ENCODE data around the gene C9orf72.

GRCh38 chr9:27571011-27571410 is 2.3 kb downstream of the C9orf72 start:
- TF ChIP-seq POLR2A (IDR thresholded peaks at IDR 0.05; ENCODE audit: low read length), result no peak
- no peak for TF ChIP-seq GATA1 (IDR thresholded peaks at IDR 0.05; ENCODE audit: low read depth, low read length)
